Measurements from ENCODE around the gene UTP14A.
"Not testable (repeated sequence)": the region's sequence is repeated elsewhere in the genome, so short reads cannot be mapped to it uniquely, and the experiment has no call there.

Gene UTP14A, protein sequence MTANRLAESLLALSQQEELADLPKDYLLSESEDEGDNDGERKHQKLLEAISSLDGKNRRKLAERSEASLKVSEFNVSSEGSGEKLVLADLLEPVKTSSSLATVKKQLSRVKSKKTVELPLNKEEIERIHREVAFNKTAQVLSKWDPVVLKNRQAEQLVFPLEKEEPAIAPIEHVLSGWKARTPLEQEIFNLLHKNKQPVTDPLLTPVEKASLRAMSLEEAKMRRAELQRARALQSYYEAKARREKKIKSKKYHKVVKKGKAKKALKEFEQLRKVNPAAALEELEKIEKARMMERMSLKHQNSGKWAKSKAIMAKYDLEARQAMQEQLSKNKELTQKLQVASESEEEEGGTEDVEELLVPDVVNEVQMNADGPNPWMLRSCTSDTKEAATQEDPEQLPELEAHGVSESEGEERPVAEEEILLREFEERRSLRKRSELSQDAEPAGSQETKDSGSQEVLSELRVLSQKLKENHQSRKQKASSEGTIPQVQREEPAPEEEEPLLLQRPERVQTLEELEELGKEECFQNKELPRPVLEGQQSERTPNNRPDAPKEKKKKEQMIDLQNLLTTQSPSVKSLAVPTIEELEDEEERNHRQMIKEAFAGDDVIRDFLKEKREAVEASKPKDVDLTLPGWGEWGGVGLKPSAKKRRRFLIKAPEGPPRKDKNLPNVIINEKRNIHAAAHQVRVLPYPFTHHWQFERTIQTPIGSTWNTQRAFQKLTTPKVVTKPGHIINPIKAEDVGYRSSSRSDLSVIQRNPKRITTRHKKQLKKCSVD

DNA sequence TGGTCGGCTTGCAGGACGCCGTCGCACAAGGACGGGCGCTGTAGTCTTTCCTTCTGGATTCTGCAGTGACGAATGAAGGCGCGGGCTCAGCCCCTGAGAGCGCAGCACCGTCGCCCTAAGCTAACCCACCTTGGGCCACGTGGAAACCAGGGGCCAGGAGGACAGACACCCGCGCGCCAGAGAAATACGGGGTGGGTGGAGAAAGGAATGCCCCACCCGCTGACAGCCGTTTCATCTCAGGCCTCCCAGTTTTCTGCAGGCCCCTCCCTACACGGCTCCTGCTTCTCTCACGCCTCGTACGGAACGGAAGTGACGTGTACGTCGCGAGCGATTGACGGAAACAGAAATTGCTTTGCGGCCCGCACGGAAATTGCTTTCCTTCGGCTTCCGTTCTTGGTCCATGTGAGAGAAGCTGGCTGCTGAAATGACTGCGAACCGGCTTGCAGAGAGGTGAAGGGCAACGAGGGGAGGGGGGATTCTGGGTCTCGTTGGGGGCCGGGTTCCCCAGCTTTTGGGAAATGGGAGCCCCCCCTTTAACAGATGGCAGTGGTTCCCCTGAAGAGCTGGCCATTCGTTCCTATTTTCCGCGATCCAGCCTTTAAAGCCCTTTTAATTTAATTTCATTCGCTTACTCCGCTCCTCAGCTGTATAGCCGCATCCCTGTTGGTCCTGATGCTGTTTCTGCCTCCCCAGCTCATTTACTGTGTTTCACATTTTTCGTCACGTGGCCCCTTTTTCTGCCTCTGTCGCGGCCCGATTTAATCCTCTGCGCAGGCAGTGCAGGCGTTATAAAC is at the start of gene UTP14A:
TSS of gene UTP14A (plus strand) at position 378 of the 794 bp plus-strand sequence. CDS start at position 425, 47 bp downstream.
- DNase-seq: peak; percentile 92

DNA sequence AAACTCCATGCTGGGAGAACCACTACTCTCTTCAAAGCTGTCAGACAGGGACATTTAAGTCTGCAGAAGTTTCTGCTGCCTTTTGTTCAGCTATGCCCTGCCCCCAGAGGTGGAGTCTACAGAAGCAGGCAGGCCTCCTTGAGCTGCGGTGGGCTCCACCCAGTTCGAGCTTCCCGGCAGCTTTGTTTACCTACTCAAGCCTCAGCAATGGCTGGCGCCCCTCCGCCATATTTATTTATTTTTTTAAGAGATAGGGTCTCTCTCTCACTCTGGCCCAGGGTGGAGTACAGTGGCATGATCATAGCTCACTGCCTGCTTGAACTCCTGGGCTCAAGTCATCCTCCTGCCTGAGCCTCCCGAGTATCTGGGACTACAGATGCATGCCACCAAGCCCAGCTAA is 46.8 kb upstream of the UTP14A start:
- not testable (repeated sequence) for DNase-seq

DNA sequence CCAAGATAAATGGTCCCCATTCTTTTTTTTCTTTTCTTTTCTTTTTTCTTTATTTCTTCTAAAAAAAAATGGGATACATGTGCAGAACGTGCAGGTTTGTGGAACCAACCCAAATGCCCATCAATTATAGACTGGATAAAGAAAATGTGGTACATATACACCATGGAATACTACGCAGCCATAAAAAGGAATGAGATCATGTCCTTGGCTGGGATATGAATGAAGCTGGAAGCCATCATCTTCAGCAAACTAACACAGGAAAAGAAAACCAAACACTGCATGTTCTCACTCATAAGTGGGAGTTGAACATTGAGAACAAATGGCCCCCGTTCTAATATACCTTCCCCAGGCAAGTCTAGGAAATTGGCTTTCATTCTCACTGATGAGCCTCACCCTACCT is 39.6 kb upstream of the UTP14A start:
- not testable (repeated sequence) for DNase-seq

DNA sequence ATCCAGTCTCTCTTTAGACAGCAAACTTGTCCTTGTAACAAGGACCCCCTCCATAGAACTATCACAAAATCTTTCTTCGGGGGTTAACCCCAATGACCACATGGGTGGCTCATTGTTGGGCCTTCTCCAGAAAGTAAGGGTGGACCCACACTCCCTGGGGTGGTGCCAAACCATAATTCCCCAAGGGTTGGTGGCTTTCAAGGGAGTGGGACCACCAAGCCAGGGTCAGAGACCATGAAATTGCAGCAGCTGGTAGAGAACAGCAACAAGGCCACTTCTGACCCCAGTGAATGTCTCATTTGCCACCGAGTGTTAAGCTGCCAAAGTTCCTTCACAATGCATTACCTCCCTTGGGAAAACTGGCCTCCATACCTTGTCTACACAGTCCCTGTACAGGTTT is 33.4 kb upstream of the UTP14A start:
- no peak for DNase-seq

DNA sequence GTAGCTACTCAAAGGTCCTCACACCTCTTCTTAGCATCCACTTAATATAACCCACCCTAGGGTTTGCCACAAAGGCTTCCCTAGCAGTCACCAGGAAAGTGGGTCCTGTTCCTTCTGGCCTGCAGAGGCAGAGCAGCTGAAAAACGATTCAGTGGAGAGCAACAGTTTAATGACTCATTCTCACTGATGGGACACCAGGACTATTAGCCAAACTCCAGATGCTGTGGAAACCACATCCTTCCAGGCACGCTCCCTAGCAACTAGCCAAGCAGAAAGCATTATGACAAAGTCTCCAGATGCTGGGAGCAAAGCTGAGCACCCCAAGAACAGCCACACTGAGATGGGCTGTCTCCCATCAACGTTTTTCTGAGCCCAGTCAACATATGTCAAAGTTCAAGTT is 30.3 kb upstream of the UTP14A start:
- no peak for DNase-seq

DNA sequence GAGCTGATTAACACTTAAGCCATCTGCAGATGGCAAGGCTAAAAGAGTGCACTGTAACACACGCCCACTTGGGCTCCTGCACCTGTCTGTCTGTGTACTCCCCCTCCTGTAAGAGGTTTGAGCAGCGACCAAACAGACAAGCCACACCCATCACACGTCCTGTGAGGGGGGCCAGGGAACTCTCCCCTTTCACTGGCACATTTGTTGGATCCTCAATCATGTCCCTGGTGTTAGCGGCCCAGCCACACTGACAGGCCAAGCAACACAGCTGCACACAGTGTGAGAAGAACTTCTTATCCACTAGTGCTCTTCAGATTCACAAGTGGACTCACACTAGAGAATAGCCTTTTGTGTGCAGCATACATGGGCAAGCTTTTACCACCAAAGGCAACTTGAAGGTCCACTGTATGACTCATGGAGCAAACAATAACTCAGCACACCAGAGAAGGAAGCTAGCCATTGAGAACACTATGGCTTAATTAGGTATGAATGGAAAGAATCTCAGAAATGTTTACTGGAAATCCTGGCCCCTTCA is 29.1 kb upstream of the UTP14A start:
- DNase-seq: no peak

DNA sequence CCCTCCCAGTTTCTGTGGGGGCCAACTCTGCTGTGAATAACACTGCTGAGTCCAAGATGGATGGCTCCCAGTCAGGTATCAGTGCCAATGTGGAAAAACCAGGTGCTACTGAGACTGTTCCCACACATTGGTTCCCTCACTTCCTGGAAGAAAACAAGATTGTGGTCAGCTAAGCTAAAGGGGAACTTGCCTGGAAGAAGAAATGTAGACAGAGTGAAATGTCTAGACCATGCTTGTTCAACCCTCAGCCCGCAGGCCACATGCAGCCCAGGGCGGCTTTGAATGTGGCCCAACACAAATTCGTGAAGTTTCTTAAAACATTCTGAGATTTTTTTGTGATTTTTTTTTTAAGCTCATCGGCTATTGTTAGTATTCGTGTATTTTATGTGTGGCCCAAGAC is 28.6 kb upstream of the UTP14A start:
- peak; percentile 12 for DNase-seq

DNA sequence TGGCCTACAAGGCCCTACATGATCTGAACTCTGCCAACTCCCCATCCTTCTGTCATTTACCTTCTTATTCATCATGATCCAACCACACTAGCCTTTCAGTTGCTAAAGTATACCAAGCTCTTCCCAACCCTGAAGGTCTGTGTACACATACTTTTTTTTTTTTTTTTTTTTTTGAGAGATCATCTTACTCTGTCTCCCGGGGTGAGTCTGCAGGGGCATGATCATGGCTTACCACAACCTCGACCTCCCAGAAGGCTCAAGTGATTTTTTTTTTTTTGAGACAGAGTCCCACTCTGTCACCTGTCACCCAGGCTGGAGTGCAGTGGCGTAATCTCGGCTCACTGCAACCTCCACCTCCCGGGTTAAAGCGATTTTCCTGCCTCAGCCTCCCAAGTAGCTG is 5.9 kb upstream of the UTP14A start:
- no peak for DNase-seq

DNA sequence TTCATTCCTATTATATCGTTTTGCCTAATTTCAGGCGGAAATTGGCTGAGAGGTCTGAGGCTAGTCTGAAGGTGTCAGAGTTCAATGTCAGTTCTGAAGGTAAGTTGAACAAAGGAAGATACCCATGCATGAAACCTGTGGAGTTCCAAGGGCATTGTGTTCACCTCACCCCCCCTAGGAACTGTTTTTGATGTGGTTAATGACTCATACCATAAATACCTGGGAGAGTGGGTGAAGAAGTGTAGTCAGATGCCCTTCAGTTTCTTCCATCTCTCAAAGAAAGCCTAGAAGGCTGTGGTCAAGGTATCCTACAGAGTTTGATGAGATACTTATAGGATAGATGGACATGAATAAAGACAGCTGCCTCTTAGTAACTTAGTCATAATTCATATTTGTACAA is 2.7 kb downstream of the UTP14A start:
- DNase-seq: no peak

DNA sequence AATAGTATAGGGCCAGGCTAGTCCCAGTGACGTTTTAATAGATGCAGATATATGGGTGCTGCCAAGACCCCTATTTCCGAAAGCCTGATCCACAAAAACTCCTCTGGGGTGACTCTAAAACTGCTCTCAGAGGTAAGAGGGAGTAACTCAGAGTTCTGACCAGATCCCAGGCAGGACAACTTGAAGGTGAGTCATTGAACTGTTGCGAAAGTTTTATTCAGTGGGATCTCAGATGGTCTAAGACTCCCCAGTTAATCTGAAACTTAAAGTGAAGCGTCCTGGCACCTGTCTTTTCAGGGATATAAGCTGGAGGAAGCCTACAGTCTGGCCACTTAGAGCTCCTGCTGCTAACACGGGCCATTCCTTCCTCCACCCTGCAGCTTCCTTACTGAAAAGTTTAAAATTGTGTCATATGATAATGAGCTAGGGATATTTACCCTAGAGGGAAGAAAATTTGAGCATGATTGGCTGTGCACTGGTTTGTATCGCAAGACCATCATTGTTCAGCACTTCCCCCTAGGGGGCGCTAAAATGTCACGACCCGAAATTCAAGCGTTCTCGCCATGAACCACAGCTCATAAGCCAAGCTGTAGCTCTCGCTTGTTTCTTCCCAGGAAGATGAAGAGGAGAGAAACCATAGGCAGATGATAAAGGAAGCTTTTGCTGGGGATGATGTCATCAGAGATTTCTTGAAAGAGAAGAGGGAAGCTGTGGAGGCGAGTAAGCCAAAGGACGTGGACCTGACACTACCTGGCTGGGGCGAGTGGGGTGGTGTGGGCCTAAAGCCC is 19.5 kb downstream of the UTP14A start:
- DNase-seq: peak; percentile 81

DNA sequence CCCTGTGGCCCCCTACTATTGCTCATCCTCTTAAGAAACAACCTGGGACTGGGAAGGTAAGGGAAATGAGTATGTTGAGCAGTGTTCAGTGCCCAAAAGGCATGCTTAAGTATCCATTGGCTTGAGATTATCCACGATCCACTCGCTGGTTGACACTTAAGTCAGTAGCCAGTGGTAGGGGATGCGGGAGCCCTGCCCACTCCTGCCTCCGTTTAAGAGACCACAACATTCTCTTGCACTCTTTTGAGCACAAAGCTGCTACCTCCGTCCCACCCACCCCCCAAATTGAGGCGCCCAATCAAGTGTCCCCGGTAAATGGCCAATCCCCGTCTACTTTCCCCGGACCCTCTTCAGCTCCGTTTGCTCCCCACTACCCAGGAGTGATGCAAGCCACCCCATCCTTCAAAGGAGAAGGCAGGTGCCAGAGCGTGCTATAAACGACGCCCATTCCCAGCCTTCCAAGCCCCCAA is 25.0 kb downstream of the UTP14A start:
- peak; percentile 52 for DNase-seq

DNA sequence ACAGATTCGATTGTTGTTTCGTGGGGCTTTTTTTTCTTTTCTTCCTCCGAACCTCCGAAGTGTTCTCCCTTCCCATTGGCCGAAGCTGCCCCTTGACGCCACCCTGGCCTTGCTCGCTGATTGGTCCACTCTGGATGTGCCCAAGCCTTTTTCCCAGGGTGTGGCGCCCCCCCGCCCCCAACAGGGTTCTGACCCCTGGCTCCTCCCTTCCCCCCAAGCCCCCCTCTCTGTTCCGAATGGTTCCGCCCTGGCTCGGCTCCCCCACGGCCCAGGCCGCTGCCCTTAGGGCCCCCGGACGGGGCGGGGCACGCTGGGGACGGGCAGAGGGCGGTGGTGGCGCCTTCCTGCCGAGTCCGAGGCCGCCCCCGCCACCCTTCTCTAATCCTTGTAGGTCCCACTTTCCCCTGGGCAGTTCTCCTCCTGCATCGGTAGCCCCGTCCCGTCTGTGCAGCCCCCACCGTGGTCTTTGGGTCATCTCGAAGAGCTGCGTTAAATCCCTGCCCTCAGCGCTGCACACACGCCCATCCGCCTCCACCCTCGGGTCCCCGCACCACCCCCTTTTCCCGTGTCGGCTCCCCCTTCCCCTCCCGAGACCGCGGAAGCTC is 25.5 kb downstream of the UTP14A start:
- peak; percentile 93 for DNase-seq

DNA sequence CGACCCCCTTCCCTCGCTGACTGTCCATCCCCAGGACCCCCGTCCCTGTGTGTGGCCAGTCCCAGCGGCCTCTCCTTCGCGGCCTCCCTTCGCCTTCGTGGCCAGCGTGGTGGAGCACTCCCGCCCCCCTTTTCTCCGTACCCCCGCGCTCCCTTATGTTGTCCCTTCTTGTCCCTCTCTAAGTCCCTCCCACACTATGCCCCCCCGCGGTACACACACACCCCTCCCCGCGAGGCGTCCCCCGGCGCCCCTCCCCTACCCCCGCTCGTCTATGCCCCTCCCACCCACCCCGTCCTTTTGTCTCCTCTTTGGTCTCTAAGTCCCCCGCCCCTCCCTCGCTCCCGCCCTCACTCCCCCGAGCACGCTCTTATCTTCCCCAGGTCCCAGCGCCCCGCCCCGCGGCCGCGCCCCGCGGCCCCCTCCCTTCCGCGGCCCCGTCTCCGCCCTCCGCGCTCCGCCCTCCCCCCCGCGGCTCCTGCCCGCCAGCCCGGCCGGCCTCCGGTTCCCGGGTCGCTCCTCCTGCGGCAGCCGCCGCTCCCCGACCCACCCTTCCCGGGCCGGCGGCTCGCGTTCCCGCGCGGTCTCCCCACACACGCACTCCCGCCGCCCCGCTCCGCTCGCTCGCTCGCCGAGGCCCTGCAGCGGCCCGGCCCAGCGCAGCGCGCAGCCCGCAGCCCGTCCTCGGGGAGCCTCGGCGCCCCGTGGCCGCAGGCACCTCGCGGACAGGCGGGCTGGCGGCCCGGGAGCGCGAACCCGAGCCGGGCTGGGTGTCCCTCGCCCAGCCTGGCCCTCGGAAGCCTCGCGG is 26.3 kb downstream of the UTP14A start:
- DNase-seq: peak; percentile 88

DNA sequence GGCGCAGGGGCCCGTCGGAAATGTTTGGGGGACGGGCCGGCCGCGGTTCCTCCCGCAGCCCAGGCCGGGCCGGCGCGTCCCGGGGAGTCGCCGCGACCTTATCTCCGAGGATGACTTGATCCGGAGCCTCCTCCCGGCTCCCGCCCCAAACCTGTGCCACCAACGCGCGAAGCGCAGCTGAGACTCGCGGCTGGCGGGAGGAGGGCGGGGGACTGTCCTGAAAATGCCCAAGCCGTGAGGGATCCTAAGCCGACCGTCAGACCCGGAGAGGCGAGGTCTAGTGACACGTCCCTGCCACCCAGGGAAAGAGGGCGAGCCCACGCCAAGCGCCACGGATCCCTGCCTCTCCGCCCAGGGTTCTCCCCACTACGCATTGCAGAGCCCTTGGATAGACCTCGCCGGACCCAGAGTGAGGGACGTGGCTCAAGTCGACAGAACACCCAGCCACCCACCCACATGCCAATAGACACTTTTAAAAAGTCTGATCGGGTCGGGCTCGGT is 26.9 kb downstream of the UTP14A start:
- DNase-seq: peak; percentile 45

DNA sequence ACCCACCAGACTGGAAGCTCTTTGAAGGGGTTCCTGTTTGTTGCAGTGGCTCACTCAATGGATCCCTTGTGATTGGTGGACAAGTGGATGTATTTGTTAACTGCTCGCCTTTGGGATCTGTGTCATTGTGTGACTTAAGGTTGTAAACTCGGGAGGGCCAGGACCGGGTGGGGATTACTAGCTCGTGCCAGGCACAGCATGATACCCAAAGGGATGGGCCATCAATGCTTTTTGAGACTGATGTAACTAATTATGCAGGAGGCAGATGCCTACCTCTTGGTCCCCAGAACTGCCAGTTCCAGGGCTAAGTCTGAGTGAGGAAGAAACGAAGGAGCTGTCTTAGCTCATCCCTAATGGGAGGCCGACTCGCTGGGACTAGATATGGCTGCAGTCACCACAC is 27.7 kb downstream of the UTP14A start:
- DNase-seq: no peak

DNA sequence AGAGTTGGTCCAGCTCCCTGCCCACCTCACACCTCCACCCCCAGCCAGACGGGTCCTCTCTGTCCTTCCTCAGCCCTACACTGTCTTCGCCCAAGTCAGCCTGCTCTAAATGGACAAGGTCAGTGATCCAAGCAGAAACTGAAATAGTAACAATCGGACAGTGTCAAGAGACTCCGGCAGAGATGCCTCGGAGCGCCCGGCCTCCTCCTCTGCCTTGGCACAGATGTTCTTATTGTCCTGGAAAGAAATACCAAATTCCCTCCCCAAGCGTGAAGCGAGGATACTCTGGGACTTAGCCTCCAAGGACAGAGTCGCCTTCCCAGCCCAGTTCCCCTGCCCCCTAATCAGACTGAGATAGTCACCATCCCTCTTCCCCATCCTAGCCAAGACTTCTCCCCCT is 28.5 kb downstream of the UTP14A start:
- no peak for DNase-seq

DNA sequence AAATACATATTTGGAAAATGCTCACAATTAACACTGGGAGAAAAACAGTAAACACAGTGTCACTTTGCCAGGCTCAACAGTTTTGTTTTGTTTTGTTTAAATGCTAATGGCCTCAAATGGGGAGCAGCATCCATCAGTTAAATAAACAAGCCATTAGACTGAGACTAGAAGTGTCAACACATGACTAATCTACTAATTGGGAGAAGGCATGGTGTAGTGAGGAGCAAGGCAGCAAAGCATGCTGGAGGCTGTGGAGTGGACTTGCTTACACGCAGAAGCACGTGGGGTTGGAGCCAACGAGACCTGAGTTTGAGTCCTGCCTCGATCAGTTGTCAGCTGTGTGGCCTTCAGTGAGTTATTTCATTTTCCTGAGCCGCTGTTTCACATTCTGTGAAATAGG is 29.0 kb downstream of the UTP14A start:
- DNase-seq: no peak

DNA sequence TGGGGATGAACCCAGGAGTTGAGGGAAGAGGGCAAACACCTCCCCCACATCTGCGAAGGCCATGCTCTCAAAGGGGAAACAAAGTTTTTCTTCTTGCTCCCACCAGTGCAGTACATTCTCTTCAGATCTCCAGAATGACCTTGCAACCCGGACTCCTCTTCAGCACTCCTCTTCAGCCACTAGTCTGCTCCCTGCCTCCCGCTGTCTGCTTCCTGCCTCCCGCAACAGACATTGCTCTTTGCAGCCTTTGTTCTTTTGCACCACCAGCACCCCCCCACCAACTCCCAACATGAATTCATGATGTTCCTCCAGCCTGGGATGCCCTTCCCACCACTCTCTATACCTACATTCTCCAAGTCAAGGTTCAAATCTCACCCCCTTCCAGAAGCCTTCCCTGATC is 32.1 kb downstream of the UTP14A start:
- DNase-seq: no peak

DNA sequence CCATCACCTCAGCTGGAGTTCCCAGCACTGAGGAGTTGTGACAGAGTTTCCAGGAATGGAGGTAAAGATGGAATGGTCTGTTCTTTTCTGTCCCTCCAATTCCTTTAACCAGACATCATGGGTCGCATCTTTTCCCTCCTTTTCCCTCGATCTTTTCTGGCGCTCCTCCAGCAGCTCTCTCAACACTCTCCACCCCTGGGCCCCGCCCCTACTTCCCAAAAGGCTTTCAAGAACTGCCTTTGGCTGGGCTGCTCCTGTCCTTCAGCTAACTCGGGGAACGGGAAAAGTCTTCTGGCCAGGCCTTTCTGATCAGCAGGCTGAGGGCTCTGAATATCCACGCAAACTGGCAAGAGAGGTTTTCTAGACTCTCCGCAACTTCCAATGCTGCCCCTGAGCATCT is 34.0 kb downstream of the UTP14A start:
- no peak for DNase-seq

DNA sequence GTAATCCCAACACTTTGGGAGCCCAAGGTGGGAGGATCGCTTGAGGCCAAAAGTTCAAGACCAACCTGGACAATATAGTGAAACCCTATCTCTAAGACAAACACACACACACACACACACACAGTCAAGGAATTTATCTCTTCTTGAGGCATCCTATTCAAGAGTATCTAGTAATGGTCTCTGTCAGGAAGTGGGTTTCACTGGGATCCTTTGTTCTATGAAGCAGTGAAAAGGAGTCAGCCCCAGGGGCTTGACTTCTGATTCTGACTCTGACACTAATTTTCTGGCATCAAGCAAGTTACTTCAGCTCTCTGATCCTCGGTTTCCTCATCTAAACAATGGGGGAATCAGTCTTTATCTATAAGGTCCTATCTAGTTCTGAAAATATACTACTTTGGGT is 34.8 kb downstream of the UTP14A start:
- DNase-seq: no peak

DNA sequence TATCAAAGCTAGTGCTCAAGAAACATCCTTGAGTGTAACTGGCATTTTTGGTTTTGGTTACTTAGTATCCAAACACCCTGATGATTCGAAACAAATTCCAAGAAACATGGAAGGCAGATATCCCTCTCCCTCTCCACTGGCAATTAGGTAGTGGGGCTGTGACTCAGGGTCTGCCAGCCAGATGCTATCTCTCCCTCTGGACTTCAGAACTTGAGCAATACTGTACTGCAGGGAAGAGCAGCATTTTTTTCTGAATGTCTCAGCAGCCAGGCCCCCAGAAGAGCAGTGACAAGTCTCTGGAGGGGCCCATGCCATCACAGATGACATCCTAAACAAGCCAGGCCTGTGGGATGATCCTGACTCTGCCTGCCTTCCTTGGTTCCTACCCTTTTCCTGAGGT is 39.2 kb downstream of the UTP14A start:
- DNase-seq: no peak

All from OCI-M1 (cell line).